Measurements from ENCODE around the gene GNG8.

The GNG8 gene

GRCh38 chr19:46600384-46601317 is 35.4 kb downstream of the GNG8 start:
- peak; percentile 90 for DNase-seq

DNA sequence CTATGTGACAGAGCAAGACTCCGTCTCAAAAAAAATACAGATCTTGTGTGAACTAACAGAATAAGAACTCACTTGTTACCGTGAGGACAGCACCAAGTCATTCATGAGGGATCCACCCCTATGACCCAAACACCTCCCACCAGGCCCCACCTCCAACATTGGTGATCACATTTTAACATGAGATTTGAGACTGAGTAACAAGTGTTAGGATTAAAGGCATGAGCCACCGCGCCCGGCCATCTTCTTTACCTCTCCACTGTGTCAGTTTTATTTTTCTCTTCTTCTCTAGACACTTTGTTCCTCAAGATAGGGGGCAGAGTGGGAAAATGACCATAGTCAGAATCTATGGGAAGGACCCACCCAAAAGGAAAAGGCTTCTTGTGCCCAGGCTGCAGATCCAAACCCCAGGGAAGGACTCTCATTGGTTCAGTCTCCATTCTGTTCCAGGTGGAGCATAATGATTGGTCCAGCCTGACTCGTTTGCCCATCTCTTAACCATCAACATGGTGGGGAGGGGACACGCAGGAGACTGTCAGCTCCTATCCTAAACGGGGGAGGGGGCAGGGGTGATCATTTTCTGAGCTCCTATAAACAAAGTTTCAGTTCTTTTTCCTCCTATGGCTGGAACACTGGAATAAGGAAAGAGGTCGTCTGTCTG is 36.2 kb downstream of the GNG8 start:
- no peak for DNase-seq

DNA sequence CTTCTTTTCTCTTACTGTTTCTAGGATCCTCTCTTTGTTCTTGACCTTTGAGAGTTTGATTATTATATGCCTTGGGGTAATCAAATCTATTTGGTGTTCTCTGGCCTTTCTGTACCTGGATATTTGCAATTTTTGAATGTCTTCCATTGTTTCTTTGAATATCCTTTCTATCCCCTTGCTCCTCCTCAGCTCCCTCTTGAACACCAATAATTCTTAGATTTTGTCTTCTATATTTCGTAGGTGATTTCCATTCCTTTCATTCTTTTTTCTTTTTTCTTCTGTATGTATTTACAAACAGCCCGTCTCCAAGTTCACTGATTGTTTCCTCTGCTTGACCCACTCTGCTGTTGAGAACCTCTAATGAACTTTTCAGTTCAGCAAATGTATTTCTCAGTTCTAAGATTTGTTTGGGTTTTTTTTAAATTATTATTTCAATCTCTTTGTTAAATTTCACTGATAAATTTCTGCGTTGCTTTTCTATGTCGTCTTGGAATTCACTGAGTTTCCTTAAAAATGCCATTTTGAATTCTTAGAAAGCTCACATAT is 37.6 kb downstream of the GNG8 start:
- no peak for DNase-seq

DNA sequence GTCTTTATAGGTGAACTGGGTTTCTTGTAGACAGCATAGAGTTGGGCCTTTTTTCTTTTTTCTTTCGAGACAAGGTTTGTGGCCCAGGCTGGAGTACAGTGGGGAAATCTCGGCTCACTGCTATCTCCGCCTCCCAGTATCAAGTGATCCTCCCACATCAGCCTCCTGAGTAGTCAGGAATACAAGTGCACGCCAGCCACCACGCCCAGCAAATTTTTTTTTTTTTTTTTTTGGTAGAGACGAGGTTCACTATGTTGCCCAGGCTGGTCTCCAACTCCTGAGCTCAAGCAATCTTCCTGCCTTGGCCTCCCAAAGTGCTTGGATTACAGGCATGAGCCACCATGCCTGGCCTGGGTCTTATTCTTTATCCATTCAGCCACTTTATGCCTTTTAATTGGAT is 40.0 kb downstream of the GNG8 start:
- no peak for DNase-seq

- no peak for DNase-seq
Measured at GRCh38 chr19:46591870-46592269, 44.1 kb downstream of the GNG8 start.

DNA sequence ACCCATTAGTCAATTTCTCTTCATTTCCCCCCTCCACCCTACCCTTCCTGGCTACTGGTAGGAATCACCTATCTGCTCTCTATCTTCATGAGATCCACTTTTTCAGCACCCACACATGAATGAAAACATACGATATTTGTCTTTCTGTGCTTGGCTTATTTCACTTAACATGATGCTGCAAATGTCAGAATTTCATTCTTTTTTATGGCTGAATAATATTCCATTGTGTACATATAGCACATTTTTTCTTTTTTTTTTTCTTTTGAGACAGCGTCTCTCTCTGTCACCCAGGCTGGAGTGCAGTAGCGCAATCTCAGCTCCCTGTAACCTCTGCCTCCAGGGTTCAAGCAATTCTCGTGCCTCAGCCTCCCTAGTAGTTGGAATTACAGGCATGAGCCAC is 44.7 kb downstream of the GNG8 start:
- DNase-seq: no peak

DNA sequence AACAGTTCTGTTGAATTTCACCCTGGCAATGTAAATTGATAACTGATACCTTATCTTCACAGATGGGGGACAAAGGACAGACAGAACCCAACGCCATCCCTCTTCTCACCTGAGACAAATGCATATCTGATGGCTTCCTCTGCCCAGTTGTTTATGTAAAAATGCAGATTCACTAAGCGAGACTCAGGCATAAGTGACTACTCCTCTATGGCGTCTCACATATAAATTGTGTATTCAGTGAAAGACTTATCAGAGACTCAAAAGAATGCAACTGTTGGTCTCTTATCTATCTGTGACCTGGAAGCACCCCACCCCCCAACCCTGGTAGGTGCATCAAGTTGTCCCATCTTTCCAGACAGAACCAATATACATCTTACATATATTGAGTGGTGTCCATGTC is 48.1 kb downstream of the GNG8 start:
- DNase-seq: no peak

DNA sequence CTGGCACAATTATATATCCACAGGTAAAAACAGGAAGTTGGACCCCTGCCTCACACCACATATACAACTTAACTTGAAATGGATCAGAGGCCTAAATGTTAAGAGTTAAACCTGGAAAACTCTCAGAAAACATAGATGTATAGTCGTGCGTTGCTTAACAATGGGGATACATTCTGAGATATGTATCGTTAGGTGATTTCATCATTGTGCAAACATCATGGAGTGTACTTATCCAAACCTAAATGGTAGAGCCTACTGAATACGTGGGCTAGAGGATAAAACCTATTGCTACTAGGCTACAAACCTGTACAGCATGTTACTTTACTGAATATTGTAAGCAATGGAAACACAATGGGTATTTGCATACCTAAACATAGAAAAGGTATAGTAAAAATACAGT is 49.7 kb downstream of the GNG8 start:
- no peak for DNase-seq

- DNase-seq: no peak
Measured at GRCh38 chr19:46585539-46585938, 50.5 kb downstream of the GNG8 start.

Measured in 8988T (cell line).